Aortic smooth muscle cell (primary cell): ENCODE data around the gene EBF4. TPM values are rescaled to one million over a fixed set of nuclear protein-coding genes. Genes with fewer than 3 reads are reported as not detected.

Experiments
- total RNA-seq: library from RNA; depleted of rRNA; stranded (reverse); fragments of >200 nt; gene quantifications from 2 replicates; pipeline ENCODE4 v1.2.3, GENCODE V29; 2014

The EBF4 gene
- total RNA-seq = 0.13 and 0.25 TPM in 2 replicates

GRCh38 chr20:2692036-2692885 lies at the start of gene EBF4:
Gene EBF4, plus strand, starts transcription at chr20:2692780. Its CDS starts 866 bp downstream, at chr20:2693646.

GRCh38 chr20:2651772-2652723 lies 40.5 kb upstream of the EBF4 start, which contains the start of gene NOP56:
Gene NOP56, plus strand, starts transcription at chr20:2652632. Its CDS starts 29 bp downstream, at chr20:2652661.

GRCh38 chr20:2663887-2664719 lies 28.5 kb upstream of the EBF4 start, which contains the start of gene IDH3B:
Gene IDH3B, minus strand, starts transcription at chr20:2664216. Its CDS starts 28 bp downstream, at chr20:2664188.

GRCh38 chr20:2800521-2801285 lies 108.1 kb downstream of the EBF4 start, which contains the start of gene CPXM1:
Gene CPXM1, minus strand, starts transcription at chr20:2800627. Its CDS starts 55 bp downstream, at chr20:2800572.

Other genes with a start within 250 kb of the EBF4 start
- gene SNRPB, start 222.0 kb upstream of the EBF4 start, total RNA-seq = 76.1 and 97.9 TPM in 2 replicates
- 9.5 and 11.9 TPM in 2 replicates for gene ZNF343, start 183.9 kb upstream of the EBF4 start, total RNA-seq
- not detected in 2 replicates for gene TMC2, start 156.2 kb upstream of the EBF4 start, total RNA-seq
- gene NOP56, start 40.1 kb upstream of the EBF4 start, total RNA-seq = 96.4 and 223 TPM in 2 replicates
- 91.4 and 97.0 TPM in 2 replicates for gene IDH3B, start 28.6 kb upstream of the EBF4 start, total RNA-seq
- gene CPXM1, start 107.8 kb downstream of the EBF4 start, total RNA-seq = under 0.01 and 0.53 TPM in 2 replicates
- not detected in 2 replicates for gene C20orf141, start 122.2 kb downstream of the EBF4 start, total RNA-seq
- gene TMEM239, start 123.6 kb downstream of the EBF4 start, total RNA-seq = not detected in 2 replicates
- gene PCED1A, start 147.9 kb downstream of the EBF4 start, total RNA-seq = 18.0 and 18.3 TPM in 2 replicates
- 67.0 and 77.8 TPM in 2 replicates for gene VPS16, start 148.0 kb downstream of the EBF4 start, total RNA-seq
- 40.8 and 42.2 TPM in 2 replicates for gene PTPRA, start 180.7 kb downstream of the EBF4 start, total RNA-seq